ENCODE measurements around the gene NPFF. TPM values are rescaled to one million over a fixed set of nuclear protein-coding genes. Genes with fewer than 3 reads are reported as not detected.

The NPFF gene
- total RNA-seq, 3 donors from 2014 or later (not counting 1 experiment from before 2014, with no cell fraction given): not detected

- TF ChIP-seq, protein P1, sequence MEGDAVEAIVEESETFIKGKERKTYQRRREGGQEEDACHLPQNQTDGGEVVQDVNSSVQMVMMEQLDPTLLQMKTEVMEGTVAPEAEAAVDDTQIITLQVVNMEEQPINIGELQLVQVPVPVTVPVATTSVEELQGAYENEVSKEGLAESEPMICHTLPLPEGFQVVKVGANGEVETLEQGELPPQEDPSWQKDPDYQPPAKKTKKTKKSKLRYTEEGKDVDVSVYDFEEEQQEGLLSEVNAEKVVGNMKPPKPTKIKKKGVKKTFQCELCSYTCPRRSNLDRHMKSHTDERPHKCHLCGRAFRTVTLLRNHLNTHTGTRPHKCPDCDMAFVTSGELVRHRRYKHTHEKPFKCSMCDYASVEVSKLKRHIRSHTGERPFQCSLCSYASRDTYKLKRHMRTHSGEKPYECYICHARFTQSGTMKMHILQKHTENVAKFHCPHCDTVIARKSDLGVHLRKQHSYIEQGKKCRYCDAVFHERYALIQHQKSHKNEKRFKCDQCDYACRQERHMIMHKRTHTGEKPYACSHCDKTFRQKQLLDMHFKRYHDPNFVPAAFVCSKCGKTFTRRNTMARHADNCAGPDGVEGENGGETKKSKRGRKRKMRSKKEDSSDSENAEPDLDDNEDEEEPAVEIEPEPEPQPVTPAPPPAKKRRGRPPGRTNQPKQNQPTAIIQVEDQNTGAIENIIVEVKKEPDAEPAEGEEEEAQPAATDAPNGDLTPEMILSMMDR (IDR thresholded peaks at IDR 0.05): no peak
- peak overlapping the region; percentile 99 for H3K27ac ChIP-seq (ENCODE audit: low read length)
- Mint-ChIP-seq H3K27me3 (ENCODE audit: low read depth in 2 of 2) (no peaks in the 10 kb centered on the region), H3K27ac (peak overlapping the region; percentile 98 to 99), H3K4me3 (peak overlapping the region; percentile 99), H3K4me1 (peaks cover 18 to 37% of the 10 kb centered on the region in 2 donors), H3K9me3 (no peaks in the 10 kb centered on the region), H3K36me3 (no peaks in the 10 kb centered on the region)
- no peaks in the 10 kb centered on the region for H3K9me3 ChIP-seq (ENCODE audit: control insufficient read depth, insufficient read depth, low read length)
- peaks cover 7% of the 10 kb centered on the region for H3K36me3 ChIP-seq (ENCODE audit: control insufficient read depth, insufficient read depth, low read length)
- ATAC-seq (no peak), DNase-seq (peak in 1 of 2 donors; percentile 64)
- no peaks in the 10 kb centered on the region for H3K27me3 ChIP-seq (ENCODE audit: control insufficient read depth, insufficient read depth, low read length)
- intact Hi-C loops (cut with micrococcal nuclease): loop anchor here (1.0 to 10.0 kb wide), 6 partner anchors 49 to 295 kb away; partner anchors contain the start of genes AAAS, CALCOCO1, ITGB7 and PRR13
- H3K4me1 ChIP-seq (ENCODE audit: control insufficient read depth, insufficient read depth, low read length): peaks cover 34% of the 10 kb centered on the region
- WGBS (ENCODE audit: insufficient coverage): 2% methylated on average over 17 of the region's 17 CpGs
- peak overlapping the region; percentile 56 for H3K4me3 ChIP-seq (ENCODE audit: low read length)
Measured at GRCh38 chr12:53500142-53500775, 7.0 kb downstream of the NPFF start.

DNA sequence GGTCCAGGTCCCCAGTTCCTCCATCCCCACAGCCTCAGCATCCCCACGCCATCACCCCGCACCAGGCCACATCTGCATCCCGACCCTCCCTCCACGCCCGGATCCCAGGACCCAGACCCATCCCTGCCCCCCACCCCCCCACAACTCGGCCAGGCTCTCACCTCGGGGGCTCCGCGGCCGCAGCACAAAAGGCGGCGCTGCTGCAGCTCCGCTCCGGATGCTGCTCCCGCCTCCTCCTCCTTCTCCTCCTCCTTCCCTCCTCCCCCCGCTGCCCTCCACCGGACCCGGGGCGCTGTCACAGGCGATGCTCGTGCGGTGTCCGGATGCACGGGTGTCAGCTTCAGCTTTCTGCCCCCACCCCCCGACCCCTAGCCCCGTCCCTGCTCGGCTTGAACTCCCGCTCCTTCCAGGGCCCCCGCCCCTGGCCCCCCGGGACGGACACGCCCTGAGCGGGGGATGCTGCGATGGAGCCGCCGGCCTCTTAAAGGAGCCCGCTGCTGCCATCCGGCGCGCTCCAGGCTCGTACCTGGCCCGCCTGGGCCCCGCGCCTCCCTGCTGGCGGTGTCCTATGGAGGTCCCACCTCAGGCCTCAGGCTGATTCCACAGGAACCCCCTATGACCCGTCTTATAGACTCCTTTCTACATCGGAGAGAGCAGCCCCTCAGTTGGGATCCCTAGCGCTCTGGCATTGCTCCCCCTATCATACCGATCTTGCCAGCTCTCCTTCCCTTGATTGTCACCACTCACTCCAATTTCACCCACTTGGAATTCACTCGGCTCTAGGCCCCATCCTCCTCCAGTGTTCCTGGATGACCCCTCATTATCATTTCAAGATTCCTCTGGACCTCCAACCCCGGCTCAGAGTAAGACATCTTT lies 7.8 kb downstream of the NPFF start, which contains the start of gene MAP3K12:
TSS of gene MAP3K12 (minus strand) at position 193 of the 876 bp plus-strand sequence. CDS start 12,067 bp downstream, outside the sequence.
- Mint-ChIP-seq H3K27me3 (ENCODE audit: low read depth in 2 of 2) (no peaks in the 10 kb centered on the region), H3K4me3 (peak within 1 kb of the TSS; percentile 99), H3K4me1 (peaks cover 18 to 37% of the 10 kb centered on the region in 2 donors), H3K36me3 (no peaks in the 10 kb centered on the region), H3K27ac (peak within 1 kb of the TSS; percentile 98 to 99), H3K9me3 (no peaks in the 10 kb centered on the region)
- WGBS (ENCODE audit: insufficient coverage): under 1% methylated on average over 51 of the region's 51 CpGs
- Histone ChIP-seq H3K4me3 (ENCODE audit: low read length) (peak within 1 kb of the TSS; percentile 56), H3K36me3 (ENCODE audit: control insufficient read depth, insufficient read depth, low read length) (peaks cover 2% of the 10 kb centered on the region), H3K9me3 (ENCODE audit: control insufficient read depth, insufficient read depth, low read length) (no peaks in the 10 kb centered on the region), H3K27ac (ENCODE audit: low read length) (peak within 1 kb of the TSS; percentile 99), H3K4me1 (ENCODE audit: control insufficient read depth, insufficient read depth, low read length) (peaks cover 34% of the 10 kb centered on the region), H3K27me3 (ENCODE audit: control insufficient read depth, insufficient read depth, low read length) (no peaks in the 10 kb centered on the region)
- TF ChIP-seq, protein P1 (IDR thresholded peaks at IDR 0.05): no peak
- intact Hi-C loops (cut with micrococcal nuclease): loop anchor here (1.0 to 10.0 kb wide), 6 partner anchors 49 to 295 kb away; partner anchors contain the start of genes AAAS, CALCOCO1, ITGB7 and PRR13
- DNase-seq: peak; percentile 46 to 76
- ATAC-seq: no peak

GRCh38 chr12:53498235-53498630 lies 9.1 kb downstream of the NPFF start:
- Histone ChIP-seq H3K27me3 (ENCODE audit: control insufficient read depth, insufficient read depth, low read length) (no peaks in the 10 kb centered on the region), H3K36me3 (ENCODE audit: control insufficient read depth, insufficient read depth, low read length) (no peaks in the 10 kb centered on the region), H3K27ac (ENCODE audit: low read length) (no peak overlapping the region), H3K9me3 (ENCODE audit: control insufficient read depth, insufficient read depth, low read length) (no peaks in the 10 kb centered on the region), H3K4me1 (ENCODE audit: control insufficient read depth, insufficient read depth, low read length) (peaks cover 43% of the 10 kb centered on the region), H3K4me3 (ENCODE audit: low read length) (no peak overlapping the region)
- peaks cover 30 to 50% of the 10 kb centered on the region in 2 donors for H3K4me1 Mint-ChIP-seq
- H3K4me3 Mint-ChIP-seq: peak overlapping the region; percentile 99
- no peaks in the 10 kb centered on the region for H3K9me3 Mint-ChIP-seq
- intact Hi-C loops (cut with micrococcal nuclease): no loop called here
- H3K36me3 Mint-ChIP-seq: no peaks in the 10 kb centered on the region
- peak overlapping the region; percentile 98 to 99 for H3K27ac Mint-ChIP-seq
- WGBS (ENCODE audit: insufficient coverage): 97% methylated on average over 2 of the region's 2 CpGs
- no peak for DNase-seq
- no peak for ATAC-seq
- TF ChIP-seq, protein P1 (IDR thresholded peaks at IDR 0.05): no peak
- H3K27me3 Mint-ChIP-seq (ENCODE audit: low read depth in 2 of 2): no peaks in the 10 kb centered on the region

Data from natural killer cell (primary cell).